Stimulated activated CD8-positive, alpha-beta memory T cell treated with anti-CD3 and anti-CD28 coated beads, Interleukin-15, amount 100 ng/mL, for 48 hours (primary cell): ENCODE results near the gene TXNDC17.
A peak's percentile ranks its signal among the peaks of the same experiment; 100 is the strongest.
"Not testable (repeated sequence)": the region's sequence is repeated elsewhere in the genome, so short reads cannot be mapped to it uniquely, and the experiment has no call there.

Experiments
- DNase-seq, 2 donors: peaks; one replicate each; pipeline ENCODE4 v3.0.0-alpha.2; 2020; ENCODE audit warnings: low read depth in 2 of 2

Gene TXNDC17

GRCh38 chr17:6636616-6637457, 4.0 kb upstream of the TXNDC17 start:
- no peak for DNase-seq

GRCh38 chr17:6637458-6637840, 3.4 kb upstream of the TXNDC17 start:
- no peak for DNase-seq

- no peak for DNase-seq
These were observed 2.6 kb upstream of the TXNDC17 start for GRCh38 chr17:6638046-6638908.

- no peak for DNase-seq
These were observed 1.8 kb upstream of the TXNDC17 start for GRCh38 chr17:6639014-6639585.

GRCh38 chr17:6639586-6640535, 999 bp upstream of the TXNDC17 start:
- no peak for DNase-seq

- DNase-seq: no peak
These were observed 495 bp downstream of the TXNDC17 start for GRCh38 chr17:6641247-6641863.

GRCh38 chr17:6642592-6642991, 1.7 kb downstream of the TXNDC17 start:
- DNase-seq: no peak

GRCh38 chr17:6643451-6644125, 2.7 kb downstream of the TXNDC17 start:
- no peak for DNase-seq

- no peak for DNase-seq
These were observed 7.3 kb downstream of the TXNDC17 start for GRCh38 chr17:6648181-6648580.

GRCh38 chr17:6651354-6651918, 10.6 kb downstream of the TXNDC17 start, which contains the start of the genes C17orf100 and MED31:
Gene C17orf100 (plus strand): TSS chr17:6651762. CDS start chr17:6651914, 152 bp downstream.
Gene MED31 (minus strand): TSS chr17:6651605. CDS start chr17:6651528, 77 bp downstream.
- DNase-seq: peak; percentile 92 to 93

- DNase-seq: no peak
These were observed 11.1 kb downstream of the TXNDC17 start for GRCh38 chr17:6651919-6652452.

GRCh38 chr17:6654841-6655731, 14.2 kb downstream of the TXNDC17 start:
- DNase-seq: no peak

- DNase-seq: not testable (repeated sequence)
These were observed 15.0 kb downstream of the TXNDC17 start for GRCh38 chr17:6655732-6656361.

GRCh38 chr17:6656797-6657632, 16.2 kb downstream of the TXNDC17 start:
- DNase-seq: not testable (repeated sequence)

- DNase-seq: no peak
These were observed 16.9 kb downstream of the TXNDC17 start for GRCh38 chr17:6657633-6658287.

- not testable (repeated sequence) for DNase-seq
These were observed 17.6 kb downstream of the TXNDC17 start for GRCh38 chr17:6658411-6658810.
